AG04450 (cell line): Measurements from ENCODE around the gene PRKAG2. TPM values are rescaled to one million over a fixed set of nuclear protein-coding genes. Genes with fewer than 3 reads are reported as not detected.
"Not testable (repeated sequence)": the region's sequence is repeated elsewhere in the genome, so short reads cannot be mapped to it uniquely, and the experiment has no call there.

Experiments used
- CTCF ChIA-PET: fragments of 300-600, 350-600 bp; formaldehyde crosslinking; extraction: SDS; loops from one replicate; lab custom pipeline; 2022; ENCODE audit warnings: antibody characterized with exemption, inconsistent platforms; lab: Charles Lee
- POLR2A ChIA-PET: fragments of 350-600 bp; formaldehyde crosslinking; extraction: SDS; loops from one replicate; lab custom pipeline; 2021; ENCODE audit warnings: antibody characterized with exemption, inconsistent platforms; lab: Yijun Ruan, JAX
- DNase-seq: peaks from one replicate; pipeline ENCODE4 v3.0.0-alpha.2; 2011; ENCODE audit warnings: low read depth, low spot score
- H3K27ac ChIP-seq: one replicate; pipeline ENCODE4 v1.5.1; 2012; ENCODE audit warnings: low read depth, low read length, control low read depth
- H3K27me3 ChIP-seq: one replicate; pipeline ENCODE4 v1.6.0; 2012; ENCODE audit warnings: low read length; ENCODE audit not compliant: control insufficient read depth, insufficient read depth
- H3K4me3 ChIP-seq: 2 replicates; pipeline ENCODE4 v1.5.1; 2011; ENCODE audit warnings: mild to moderate bottlenecking, low read depth, low read length, control low read depth
- H3K9me3 ChIP-seq: 2 replicates; pipeline ENCODE4 v1.5.1; 2012; ENCODE audit warnings: low read length; ENCODE audit not compliant: control insufficient read depth, insufficient read depth
- polyA plus RNA-seq: library from polyadenylated mRNA; depleted of rRNA; stranded (reverse); fragments of >200 nt; gene quantifications from 2 replicates; pipeline ENCODE4 v1.2.3, GENCODE V29; 2011
- TF ChIP-seq, protein P1 (sequence below): IDR thresholded peaks from 2 replicates; pipeline ENCODE4 v1.5.1; 2011; ENCODE audit warnings: low read depth, low read length, control low read depth, inconsistent platforms

The PRKAG2 gene
- polyA plus RNA-seq, 1 experiment, result 45.0 TPM

DNA sequence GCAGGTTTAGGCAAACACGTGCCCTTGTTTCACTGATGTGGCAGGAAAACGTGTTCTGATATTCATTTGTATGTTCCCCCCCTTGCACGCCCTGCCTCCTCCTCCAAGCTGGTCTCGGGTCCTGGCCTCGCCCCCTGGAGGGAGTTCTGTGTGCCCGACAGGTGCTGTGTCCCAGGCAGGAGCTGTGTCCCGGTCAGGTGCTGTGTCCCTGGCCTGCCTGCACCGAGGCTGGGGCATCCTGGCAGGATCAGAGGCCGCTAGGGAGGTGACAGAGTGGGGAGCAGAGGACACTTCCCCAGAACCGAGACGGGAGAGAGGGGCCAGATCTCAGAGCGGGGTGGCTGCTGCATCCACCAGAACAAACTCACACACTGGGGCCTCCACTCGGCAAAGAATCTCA is 45.3 kb downstream of the PRKAG2 start:
- ChIA-PET POLR2A (no interaction called here), CTCF (no interaction called here)
- peaks cover 18% of the 10 kb centered on the region for H3K27me3 ChIP-seq
- H3K4me3 ChIP-seq, result no peak overlapping the region
- H3K9me3 ChIP-seq, result no peaks in the 10 kb centered on the region; the same call in 1 of the 2 replicates
- TF ChIP-seq, protein P1, sequence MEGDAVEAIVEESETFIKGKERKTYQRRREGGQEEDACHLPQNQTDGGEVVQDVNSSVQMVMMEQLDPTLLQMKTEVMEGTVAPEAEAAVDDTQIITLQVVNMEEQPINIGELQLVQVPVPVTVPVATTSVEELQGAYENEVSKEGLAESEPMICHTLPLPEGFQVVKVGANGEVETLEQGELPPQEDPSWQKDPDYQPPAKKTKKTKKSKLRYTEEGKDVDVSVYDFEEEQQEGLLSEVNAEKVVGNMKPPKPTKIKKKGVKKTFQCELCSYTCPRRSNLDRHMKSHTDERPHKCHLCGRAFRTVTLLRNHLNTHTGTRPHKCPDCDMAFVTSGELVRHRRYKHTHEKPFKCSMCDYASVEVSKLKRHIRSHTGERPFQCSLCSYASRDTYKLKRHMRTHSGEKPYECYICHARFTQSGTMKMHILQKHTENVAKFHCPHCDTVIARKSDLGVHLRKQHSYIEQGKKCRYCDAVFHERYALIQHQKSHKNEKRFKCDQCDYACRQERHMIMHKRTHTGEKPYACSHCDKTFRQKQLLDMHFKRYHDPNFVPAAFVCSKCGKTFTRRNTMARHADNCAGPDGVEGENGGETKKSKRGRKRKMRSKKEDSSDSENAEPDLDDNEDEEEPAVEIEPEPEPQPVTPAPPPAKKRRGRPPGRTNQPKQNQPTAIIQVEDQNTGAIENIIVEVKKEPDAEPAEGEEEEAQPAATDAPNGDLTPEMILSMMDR, result no peak
- DNase-seq, result no peak
- no peak overlapping the region for H3K27ac ChIP-seq

DNA sequence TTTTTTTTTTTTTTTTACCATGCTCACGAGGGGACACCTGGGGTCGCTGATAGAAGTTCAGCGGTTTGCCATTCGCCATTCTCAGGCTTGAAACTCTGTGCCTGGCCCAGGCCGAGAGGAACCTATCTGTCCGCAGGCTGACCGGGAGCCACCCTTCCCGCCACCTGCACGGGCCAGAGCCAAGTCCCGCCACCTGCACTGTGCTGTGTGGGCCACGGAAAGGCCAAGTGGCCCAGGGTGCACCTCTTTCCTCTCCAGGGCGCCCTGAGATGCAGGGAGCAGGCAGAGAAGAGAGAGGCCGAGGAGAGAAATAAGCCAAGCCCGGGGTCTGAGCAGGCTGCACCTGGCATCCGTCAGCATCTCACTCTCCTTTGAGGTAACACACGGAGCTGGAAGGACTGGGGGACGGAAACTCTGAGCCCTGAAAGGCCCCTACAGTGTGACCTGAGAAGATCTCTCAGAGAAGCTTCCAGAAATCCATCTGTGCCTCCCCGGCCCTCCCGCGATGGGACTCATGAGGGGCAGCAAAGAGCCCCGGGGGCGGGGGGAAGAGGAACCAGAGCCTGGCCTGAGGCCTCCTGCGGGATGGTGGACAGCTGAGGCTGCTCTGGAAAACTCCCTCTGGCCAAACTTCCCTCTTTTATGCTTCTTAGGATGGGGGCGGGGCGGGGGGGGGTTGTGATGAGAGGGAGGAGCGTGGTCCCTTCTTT is 46.6 kb downstream of the PRKAG2 start:
- Histone ChIP-seq H3K27me3 (peaks cover 19% of the 10 kb centered on the region), H3K27ac (no peak overlapping the region), H3K9me3 (no peaks in the 10 kb centered on the region; the same call in 1 of the 2 replicates), H3K4me3 (no peak overlapping the region)
- DNase-seq, result no peak
- CTCF ChIA-PET, result no interaction called here
- TF ChIP-seq, protein P1, result no peak
- POLR2A ChIA-PET, result interaction anchor here (0.7 kb wide), 1 partner anchor 44 kb away, joined by 3 read pairs; no protein-coding TSS in a partner anchor

DNA sequence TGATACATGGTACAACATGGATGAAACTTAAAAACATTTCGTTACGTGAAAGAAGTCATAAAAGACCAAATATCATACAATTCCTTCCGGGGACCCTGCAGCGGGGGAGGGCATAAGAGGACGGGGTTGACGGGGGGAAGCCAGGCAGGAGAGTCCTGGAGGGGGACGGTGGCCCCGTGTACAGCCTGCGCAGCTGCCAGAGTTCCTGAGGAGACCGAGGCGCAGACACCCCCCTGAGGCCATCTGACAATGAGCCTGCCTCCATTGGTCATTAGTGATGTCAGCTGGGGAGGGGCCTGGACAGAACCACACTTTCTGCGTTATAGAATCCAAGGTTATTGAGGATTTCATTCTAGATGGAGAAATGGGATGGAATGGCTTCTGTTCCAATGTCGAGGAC is 47.2 kb downstream of the PRKAG2 start:
- DNase-seq, result no peak
- Histone ChIP-seq H3K9me3 (no peaks in the 10 kb centered on the region; the same call in 1 of the 2 replicates), H3K4me3 (no peak overlapping the region), H3K27ac (no peak overlapping the region), H3K27me3 (peaks cover 23% of the 10 kb centered on the region)
- POLR2A ChIA-PET, result no interaction called here
- TF ChIP-seq, protein P1, result no peak
- CTCF ChIA-PET, result no interaction called here

DNA sequence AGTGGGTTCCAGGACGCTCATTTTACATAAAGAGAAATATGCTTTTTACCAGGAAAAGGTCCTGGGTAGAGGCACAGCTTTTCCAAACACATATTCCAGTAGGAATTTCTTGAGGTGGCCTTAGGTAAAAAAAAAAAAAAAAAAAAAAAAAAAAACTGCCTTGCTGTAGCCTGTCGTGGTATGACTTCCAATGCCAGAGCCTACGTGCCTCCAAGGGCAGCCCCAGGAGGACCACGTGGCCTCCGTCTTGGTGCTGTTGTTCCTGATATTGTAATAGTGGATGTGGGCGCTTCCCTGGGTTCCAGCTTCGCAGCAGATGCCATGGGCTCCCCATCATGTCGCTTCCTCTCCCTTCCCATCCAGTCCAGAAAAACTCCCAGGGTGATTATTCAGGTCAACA is 49.3 kb downstream of the PRKAG2 start:
- DNase-seq, result no peak
- TF ChIP-seq, protein P1, result no peak
- ChIA-PET CTCF (no interaction called here), POLR2A (no interaction called here)
- no peak overlapping the region for H3K4me3 ChIP-seq
- peaks cover 37% of the 10 kb centered on the region for H3K27me3 ChIP-seq
- no peaks in the 10 kb centered on the region; the same call in 1 of the 2 replicates for H3K9me3 ChIP-seq
- H3K27ac ChIP-seq, result no peak overlapping the region

DNA sequence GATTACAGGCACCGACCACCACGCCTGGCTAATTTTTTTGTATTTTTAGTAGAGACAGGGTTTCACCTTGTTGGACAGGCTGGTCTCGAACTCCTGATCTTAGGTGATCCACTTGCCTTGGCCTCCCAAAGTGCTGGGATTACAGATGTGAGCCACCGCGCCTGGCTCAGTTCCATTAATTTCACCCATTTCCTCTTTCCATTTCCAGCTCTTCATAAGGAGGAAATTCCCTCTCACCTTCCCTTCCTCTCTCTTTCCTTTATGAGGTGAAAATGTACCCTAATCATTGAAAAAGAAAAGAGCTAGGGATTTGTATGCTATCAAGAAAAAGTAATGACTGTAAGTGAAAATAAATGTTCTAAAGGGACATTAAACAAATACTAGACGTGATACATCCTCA is 50.6 kb downstream of the PRKAG2 start:
- not testable (repeated sequence) for DNase-seq
- CTCF ChIA-PET, result interaction anchor here (0.6 kb wide), 1 partner anchor 352 kb away, joined by 18 read pairs; no protein-coding TSS in a partner anchor
- H3K27me3 ChIP-seq, result peaks cover 40% of the 10 kb centered on the region

More for the DNA sequence above, 50.6 kb downstream of the PRKAG2 start:
- H3K9me3 ChIP-seq, POLR2A ChIA-PET, H3K27ac ChIP-seq, H3K4me3 ChIP-seq: not testable (repeated sequence)
